IMR-90 (cell line): ENCODE results near the gene A1BG.

Experiments used
- CEBPB ChIP-seq: IDR thresholded peaks from 2 replicates; pipeline ENCODE4 v1.6.1; 2012; ENCODE audit warnings: low read depth, low read length, improper control_type of control experiment
- CTCF ChIP-seq: conservative IDR thresholded peaks from 2 replicates; pipeline ENCODE4 v1.5.1; 2012; ENCODE audit warnings: mild to moderate bottlenecking, low read depth, low read length, improper control_type of control experiment
- SMC3 ChIP-seq: fragments of 150-350 bp; IDR thresholded peaks from 2 replicates; pipeline ENCODE4 v1.6.1; 2016; ENCODE audit warnings: low read depth, mild to moderate bottlenecking, antibody characterized with exemption, low read length, moderate library complexity

GRCh38 chr19:58388175-58388526, 34.9 kb upstream of the A1BG start:
- TF ChIP-seq CEBPB, result no peak
- no peak for TF ChIP-seq SMC3
- TF ChIP-seq CTCF, result no peak
